PC-9 (cell line): ENCODE measurements around the gene HHATL.

Source experiments
- CTCF ChIP-seq: fragments of 200-600 bp; sonication (generic); conservative IDR thresholded peaks from 2 replicates; pipeline ENCODE4 v1.6.1; 2017; ENCODE audit warnings: mixed run types, antibody characterized with exemption, mild to moderate bottlenecking, moderate library complexity
- EZH2 ChIP-seq: fragments of 200-600 bp; sonication (generic); IDR thresholded peaks from 2 replicates; pipeline ENCODE4 v1.8.0; 2017; ENCODE audit warnings: antibody characterized with exemption, low read depth

- TF ChIP-seq CTCF (no peak), EZH2 (no peak)
Observed at GRCh38 chr3:42668793-42669217, 33.8 kb downstream of the HHATL start.
